Measurements from ENCODE around the gene SARM1.

The SARM1 gene

GRCh38 chr17:28369684-28370034, 1.8 kb upstream of the SARM1 start:
- FAIRE-seq, result no peak

DNA sequence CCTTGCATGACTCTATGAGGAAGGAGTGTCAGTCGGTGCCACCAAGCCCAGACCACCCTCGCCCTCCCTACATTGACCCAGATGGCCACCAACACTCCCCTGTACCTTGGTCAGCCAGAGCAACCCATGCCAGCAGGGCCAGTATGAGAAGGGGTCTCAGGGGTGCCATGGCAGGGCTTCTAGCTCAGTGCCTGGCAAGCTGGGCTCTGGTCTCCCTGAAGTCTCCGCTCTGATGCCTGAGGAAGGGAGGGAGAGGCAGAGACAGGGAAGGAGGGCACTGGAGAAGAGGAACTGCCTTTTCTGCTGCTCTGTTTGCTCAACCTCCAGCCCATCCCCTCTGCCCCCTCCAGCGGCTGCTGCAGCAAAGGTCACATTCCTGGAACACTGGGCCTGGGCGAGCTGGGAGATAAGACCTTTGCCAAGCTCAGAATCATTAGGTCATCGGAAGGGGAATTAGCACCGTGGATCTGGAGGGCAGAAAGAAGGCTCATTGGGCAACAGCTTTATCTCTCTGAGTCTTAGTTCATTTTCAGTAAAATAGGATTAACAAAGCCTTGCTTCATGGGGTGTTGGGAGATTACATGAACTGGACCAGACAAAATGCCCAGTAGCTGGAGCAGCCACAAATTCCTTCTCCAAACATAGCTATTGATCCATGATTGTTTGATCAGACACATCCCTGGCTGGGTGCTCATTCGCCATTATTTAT, 1.3 kb upstream of the SARM1 start, which contains the start of gene VTN:
Gene VTN, minus strand, starts transcription at position 273 of the 709 bp plus-strand sequence. Its CDS starts 104 bp downstream, at position 169.
- FAIRE-seq, result no peak

DNA sequence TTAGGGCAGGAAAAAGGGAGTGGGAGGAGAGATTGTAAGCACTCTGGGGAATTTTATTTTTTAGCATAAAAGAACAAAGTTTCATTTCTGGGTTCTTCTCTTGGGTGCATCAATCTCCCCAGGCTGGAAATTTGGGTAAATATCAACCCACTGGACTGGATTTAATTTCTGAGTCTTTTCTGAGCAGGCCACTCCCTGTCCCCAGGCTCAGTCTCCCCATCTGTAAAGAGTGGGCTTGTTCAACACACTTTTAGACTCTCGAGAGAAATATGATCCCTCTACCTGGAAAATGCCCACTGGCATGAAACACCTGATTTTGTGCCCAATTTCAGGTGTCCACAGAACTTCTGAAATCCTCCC, 770 bp upstream of the SARM1 start:
- no peak for FAIRE-seq

GRCh38 chr17:28372203-28372944, 880 bp downstream of the SARM1 start:
- FAIRE-seq, result no peak

- FAIRE-seq, result no peak
These were observed 1.4 kb downstream of the SARM1 start for GRCh38 chr17:28372945-28373274.

DNA sequence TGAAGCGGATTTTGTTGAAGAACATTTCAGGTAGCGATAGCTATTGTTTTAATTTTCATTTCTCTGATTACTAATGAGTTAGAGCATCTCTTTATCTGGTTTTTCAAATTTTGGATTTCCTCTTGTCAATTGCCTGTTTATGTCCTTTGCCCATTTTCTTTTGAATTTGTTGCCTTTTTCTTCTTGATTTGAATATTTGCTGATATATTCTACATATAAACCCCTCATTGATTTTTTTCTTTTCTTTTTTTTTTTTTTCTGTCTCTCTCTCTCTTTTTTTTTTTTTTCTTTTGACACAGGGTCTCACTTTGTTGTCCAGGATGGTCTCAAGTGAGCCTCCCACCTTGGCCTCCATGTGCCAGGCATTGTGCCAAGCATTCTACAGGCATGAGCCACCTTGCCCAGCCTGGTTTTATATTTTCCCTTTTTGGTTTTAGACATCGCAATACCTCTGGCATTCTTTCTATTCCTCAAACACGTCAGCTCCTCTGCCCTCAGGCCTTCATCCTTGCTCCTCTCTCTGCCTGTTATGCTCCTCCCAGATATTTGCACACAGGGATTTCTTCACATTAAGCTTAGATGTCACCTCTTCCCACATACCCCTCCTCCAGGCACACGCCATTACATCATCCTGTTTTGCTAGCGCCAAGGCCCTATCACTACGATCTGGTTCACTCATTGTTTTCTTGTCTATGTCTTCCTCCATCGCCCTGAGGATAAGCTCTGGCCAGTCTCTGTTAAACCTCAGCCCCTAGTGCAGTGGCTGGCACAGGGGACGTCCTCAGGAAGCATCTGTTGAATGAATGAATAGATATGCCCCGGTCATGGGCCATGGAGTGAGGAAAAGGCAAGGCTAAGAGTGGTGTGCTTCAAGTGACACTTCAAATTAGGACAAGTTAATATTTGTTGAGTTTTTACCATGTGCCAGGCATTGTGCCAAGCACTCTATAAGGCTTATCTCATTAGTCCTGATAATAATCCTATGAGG, 8.6 kb downstream of the SARM1 start:
- no peak for FAIRE-seq

DNA sequence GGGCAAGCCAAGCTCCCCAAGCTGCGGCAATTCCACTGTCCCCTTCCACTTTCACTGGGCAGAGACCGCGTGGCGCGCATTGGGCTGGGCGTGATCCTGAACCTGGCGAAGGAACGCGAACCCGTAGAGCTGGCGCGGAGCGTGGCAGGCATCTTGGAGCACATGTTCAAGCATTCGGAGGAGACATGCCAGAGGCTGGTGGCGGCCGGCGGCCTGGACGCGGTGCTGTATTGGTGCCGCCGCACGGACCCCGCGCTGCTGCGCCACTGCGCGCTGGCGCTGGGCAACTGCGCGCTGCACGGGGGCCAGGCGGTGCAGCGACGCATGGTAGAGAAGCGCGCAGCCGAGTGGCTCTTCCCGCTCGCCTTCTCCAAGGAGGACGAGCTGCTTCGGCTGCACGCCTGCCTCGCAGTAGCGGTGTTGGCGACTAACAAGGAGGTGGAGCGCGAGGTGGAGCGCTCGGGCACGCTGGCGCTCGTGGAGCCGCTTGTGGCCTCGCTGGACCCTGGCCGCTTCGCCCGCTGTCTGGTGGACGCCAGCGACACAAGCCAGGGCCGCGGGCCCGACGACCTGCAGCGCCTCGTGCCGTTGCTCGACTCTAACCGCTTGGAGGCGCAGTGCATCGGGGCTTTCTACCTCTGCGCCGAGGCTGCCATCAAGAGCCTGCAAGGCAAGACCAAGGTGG, 9.8 kb downstream of the SARM1 start:
- no peak for FAIRE-seq

DNA sequence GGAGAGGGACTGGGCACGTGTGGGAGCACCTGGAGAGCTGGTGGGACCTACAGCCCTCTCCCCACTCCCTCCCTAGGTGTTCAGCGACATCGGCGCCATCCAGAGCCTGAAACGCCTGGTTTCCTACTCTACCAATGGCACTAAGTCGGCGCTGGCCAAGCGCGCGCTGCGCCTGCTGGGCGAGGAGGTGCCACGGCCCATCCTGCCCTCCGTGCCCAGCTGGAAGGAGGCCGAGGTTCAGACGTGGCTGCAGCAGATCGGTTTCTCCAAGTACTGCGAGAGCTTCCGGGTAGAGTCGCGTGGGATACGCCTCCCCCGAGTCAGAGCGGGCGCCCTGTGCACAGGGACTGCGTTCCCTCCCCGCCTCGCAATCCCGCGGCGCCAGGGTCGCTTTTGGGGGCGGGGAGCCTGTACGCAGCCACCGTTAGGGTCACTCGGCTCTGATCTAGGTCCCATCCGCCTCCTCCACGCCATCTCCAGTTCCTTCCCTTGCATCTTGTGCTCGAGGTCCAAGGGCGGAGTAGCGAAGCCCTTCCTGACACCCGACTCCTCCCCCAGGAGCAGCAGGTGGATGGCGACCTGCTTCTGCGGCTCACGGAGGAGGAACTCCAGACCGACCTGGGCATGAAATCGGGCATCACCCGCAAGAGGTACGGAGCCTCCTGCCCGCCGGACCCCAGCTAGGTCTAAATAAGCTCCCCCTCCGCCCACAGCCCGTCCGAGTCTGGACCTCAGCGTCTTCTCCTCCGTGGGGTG, 13.0 kb downstream of the SARM1 start:
- no peak for FAIRE-seq

DNA sequence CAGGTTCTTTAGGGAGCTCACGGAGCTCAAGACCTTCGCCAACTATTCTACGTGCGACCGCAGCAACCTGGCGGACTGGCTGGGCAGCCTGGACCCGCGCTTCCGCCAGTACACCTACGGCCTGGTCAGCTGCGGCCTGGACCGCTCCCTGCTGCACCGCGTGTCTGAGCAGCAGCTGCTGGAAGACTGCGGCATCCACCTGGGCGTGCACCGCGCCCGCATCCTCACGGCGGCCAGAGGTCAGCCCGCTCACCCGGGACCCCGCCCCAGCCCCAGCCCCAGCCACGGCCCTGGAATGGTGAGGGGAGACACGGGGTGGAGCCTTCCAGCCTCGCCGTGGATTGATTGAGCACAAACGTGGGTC, 13.5 kb downstream of the SARM1 start:
- no peak for FAIRE-seq

- FAIRE-seq, result no peak
These were observed 13.9 kb downstream of the SARM1 start for GRCh38 chr17:28385406-28385805.

DNA sequence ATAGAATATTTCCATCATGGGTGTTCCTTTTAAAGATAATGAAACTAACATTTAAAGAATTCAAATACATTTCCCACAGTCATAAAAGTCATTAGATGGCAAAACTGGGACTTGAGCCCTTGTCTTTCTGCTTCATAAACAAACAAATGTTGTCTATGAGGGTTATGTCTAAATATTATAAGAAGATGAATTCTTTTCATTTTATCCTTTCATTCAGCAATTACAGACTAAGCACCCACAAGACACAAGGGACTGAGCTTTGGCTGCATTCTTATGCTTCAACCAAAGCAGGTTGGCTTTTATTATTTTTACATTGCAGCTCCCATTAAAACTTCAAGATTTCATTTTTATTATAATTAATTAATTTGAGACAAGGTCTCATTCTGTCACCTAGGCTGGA, 14.9 kb downstream of the SARM1 start:
- FAIRE-seq, result no peak

DNA sequence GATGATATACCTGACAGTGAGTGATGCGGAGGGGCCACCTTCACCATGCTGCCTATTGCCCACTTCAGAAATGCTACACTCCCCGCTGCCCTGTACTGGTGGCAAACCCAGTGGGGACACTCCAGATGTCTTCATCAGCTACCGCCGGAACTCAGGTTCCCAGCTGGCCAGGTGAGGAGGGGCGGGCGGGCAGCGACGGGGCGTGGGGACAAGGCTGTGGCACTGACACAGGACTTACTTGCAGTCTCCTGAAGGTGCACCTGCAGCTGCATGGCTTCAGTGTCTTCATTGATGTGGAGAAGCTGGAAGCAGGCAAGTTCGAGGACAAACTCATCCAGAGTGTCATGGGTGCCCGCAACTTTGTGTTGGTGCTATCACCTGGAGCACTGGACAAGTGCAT, 16.6 kb downstream of the SARM1 start:
- no peak for FAIRE-seq

GRCh38 chr17:28390141-28390540, 18.6 kb downstream of the SARM1 start:
- no peak for FAIRE-seq

GRCh38 chr17:28390563-28390962, 19.1 kb downstream of the SARM1 start:
- no peak for FAIRE-seq

GRCh38 chr17:28390984-28391383, 19.5 kb downstream of the SARM1 start:
- no peak for FAIRE-seq

DNA sequence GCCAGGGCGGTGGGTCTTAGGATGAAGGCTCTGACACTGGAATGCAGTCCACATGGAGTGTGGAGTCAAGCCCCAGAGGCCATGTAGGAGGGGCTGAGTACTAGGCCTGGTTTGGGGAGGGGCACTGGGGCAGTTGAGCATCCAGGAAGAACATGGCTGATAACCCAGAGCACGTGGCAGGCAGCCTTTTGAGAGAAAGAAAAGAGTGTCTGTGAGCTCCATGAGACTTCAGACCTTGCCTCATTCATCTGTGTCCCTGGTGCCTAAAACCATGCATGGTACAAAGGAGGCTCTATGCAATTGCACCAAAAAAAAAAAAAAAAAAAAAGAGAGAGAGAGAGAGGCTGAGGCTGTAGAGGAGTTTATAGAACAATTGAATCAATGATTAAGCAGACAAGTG, 19.9 kb downstream of the SARM1 start:
- no peak for FAIRE-seq

DNA sequence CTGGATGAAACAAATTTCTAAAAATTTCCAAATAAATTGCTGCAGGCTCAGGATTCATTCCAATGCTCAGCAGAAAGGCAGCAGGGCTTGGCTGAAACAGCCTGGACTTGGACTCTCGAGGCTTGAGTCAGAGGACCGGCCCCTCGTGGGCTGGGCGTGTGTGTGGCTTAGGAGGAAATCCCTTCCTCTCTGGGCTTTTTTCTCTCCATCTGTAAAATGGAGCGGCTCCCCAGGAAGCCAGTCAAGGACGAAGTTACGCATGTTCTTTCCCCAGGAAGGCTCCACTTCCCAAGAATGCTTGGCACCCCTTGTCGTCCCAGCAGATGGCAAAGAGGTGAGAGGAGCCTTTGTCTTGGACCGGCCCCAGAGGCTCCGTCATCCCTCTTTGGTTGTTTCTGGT, 21.0 kb downstream of the SARM1 start:
- FAIRE-seq, result no peak

DNA sequence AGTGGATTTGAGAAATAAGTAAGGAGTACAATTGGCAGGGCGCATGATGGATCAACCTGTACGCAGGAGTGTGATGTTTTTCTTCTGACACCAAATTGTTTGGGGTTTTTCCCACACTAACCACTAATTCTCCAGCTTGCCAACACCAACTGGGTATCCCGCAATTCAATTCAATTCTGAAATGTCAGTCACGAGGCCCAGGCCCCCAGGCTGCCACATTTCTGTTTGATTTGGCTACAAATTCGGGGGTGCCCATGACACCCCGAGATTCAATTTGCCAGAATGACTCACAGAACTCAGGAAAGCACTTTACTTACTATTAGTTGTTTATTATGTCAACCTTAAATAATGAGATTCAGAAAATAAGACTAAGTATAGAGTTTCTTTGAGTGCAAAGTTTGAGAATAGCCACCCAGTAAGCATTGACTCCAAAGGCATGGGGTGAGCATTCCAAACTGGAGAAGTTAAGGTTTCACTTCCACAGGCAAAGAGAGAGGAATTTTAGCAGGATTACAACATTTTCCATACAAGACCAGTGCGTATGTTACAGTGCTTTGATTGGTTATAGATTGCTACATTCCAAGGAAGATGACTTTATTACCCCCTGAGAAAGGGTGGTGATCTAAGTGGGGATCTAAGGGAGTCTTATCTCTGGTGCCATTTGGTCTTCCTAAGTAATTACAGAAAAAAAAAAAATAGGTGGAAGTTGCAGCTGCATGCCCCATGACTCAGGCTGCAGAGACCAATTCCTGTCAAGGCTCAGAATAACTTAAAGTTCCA, 23.0 kb downstream of the SARM1 start:
- FAIRE-seq, result no peak

DNA sequence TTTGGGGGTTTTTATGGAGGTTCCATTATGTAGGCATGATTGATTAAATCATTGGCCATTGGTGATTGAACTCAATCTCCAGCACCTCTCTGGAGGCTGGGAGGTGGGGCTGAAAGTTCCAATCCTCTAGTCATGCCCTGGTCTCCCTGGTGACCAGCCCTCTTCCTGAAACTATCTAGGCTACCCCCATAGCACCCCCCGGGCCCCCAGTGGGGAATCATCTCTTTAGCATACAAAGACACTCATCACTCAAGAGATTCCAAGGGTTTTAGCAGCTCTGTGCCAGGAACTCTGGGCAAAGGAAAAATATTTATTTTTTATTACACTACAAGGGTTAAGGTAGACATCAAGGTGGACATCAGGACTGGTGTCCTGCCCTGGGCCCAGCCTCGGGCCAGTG, 23.9 kb downstream of the SARM1 start:
- no peak for FAIRE-seq

DNA sequence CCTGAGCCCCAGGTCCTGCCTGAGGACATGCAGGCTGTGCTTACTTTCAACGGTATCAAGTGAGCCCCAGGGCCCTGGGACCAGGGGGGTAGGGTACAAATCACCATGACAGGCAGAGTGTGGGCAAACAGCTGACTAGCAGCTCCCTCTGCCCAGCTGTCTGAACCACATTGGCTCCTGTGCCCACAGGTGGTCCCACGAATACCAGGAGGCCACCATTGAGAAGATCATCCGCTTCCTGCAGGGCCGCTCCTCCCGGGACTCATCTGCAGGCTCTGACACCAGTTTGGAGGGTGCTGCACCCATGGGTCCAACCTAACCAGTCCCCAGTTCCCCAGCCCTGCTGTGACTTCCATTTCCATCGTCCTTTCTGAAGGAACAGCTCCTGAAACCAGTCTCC, 24.5 kb downstream of the SARM1 start:
- FAIRE-seq, result no peak

- FAIRE-seq, result no peak
These were observed 25.2 kb downstream of the SARM1 start for GRCh38 chr17:28396635-28397239.
